Vein endothelial cell (primary cell): ENCODE data around the gene EEPD1. TPM values are rescaled to one million over a fixed set of nuclear protein-coding genes. Genes with fewer than 3 reads are reported as not detected.

Source experiments
- small RNA-seq: library from RNA; depleted of rRNA; stranded (forward); fragments of <200 nt; gene quantifications from one replicate; pipeline ENCODE3, GENCODE V24; 2012
- total RNA-seq: library from RNA; depleted of rRNA; stranded (reverse); fragments of >200 nt; gene quantifications from 2 replicates; pipeline ENCODE4 v1.2.3, GENCODE V29; 2012

EEPD1 gene
- 0.57 and 0.65 TPM in 2 replicates for total RNA-seq

DNA sequence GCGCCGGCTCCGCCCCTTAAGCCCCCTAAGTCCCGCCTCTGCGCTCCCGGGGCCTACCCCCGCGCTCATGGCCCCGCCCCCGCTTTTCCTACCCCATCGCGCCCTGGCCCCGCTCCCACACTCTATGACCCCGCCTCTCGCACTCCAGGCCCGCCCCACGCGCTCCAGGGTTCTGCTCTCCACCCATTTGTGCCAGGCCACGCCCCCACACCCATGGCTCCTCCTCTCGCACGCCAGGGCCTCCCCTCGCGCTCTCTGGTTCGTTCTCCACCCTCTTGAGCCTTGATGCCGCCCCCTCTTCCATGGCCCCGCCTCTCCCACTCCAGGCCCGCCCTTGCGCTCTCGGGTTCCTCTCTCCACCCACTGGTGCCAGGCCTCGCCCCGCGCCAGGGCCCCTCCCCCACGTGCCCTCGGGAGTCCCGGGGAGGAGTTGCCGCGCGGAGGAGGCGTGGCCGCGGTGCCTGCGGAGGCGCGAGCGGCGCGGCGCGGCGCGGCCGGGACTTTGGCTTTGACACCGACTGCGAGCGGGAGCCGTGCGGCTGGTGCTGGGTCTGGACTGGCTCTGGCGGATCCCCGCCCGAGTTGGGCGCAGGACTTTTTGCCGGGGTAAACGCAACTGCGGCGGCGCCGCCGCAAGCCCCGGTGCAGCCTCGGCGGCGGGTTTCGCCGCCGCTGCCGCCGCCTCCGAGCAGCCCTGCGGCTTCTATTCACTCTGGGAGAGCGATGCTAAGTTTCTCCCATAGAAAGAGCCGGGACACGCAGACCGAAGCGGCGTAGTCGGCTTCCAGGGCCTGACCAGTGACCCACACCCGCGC is at the start of gene EEPD1:
Gene EEPD1 (plus strand): TSS at position 499 of the 815 bp plus-strand sequence. CDS start 1,071 bp downstream, outside the sequence.

Small RNA genes lying within 50 kb of the gene (small RNA-seq; reads per million reads assigned to genes)
- gene AC006960.1 (not detected), gene AC007327.1 (not detected), gene RF00019 (not detected)

Other genes with a start within 250 kb of the EEPD1 start
- 56.8 and 111 TPM in 2 replicates for gene ANLN, start 236.6 kb downstream of the EEPD1 start, total RNA-seq